ENCODE results near the gene CCDC60.
"Not testable (repeated sequence)": the region's sequence is repeated elsewhere in the genome, so short reads cannot be mapped to it uniquely, and the experiment has no call there.

CCDC60 gene

DNA sequence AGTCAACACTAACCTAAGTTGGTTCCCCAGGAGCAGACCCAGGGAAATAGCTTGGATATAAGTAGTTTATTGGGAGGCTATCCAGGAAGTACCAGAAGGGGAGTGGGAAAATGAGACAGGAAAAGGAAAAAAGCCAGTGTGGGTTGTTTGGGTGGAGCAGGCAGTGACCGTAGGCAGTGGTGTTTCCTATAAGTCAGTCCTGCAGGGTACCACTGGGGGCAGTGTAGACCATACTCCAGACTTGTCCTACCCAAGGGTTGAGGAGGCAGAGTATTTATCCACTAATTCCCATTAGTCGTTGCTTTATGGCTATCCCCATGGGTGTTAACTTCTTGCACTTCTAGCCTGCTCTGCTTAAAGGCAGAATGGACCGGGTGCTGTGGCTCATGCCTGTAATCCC lies 6.4 kb upstream of the CCDC60 start:
- no peak for DNase-seq (ENCODE audit: extremely low read depth in 1 of 2, low read depth in 1 of 2)

DNA sequence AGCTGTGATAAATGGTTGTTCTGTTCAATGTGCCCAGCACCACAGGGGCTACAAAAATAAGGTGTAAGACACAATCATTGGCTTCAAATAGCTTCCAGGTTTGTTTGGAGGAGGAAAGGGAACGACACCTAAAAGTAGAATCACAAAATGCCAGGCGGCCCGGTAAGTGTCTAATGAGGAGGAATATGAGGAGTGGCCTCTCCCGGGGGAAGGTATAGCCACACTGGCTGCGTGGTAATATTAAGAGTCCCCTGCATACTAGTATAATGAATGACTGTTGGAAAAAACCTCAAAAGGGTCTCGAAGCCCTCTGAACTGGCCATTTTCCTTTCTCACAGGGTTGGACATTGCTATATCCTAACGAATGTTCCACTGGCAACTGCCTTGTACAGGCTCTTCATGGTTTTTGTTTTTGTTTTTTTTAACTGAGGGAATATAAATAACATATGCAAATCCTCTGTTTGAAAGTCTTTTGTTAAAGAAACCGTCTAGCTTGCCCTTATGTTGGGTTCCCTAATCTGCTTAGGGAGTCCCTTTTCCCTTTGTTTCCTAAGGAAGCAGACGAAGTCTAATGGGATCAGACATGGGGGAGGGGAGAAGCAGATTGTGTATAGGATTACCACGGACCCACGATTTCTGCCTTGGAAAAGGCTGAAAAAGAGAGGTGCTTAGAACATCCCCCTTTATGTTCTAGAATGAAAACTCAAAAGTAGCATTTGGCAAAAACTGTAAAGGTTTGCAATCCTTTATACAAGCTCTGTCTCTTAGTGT lies 4.2 kb downstream of the CCDC60 start:
- no peak for DNase-seq (ENCODE audit: extremely low read depth in 1 of 2, low read depth in 1 of 2)

DNA sequence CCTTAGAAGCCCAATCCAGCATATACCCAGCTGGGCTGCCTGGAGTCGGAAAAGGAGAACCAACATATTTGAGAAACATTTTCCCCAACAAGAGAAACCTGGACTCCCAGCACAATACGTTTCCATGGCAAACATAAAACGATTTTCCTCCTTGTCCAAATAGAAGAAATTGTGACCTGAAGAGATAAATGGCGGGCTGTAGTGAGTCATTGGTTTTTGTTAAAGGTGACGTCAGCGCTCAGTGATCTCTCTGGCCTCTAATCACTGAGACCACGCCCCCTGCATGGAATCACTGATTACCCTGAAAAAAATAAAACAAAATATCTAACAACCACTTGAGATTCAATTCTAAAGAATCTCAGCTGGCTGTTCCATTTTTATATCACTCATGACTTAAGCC lies 6.0 kb downstream of the CCDC60 start:
- DNase-seq (ENCODE audit: extremely low read depth in 1 of 2, low read depth in 1 of 2): no peak

DNA sequence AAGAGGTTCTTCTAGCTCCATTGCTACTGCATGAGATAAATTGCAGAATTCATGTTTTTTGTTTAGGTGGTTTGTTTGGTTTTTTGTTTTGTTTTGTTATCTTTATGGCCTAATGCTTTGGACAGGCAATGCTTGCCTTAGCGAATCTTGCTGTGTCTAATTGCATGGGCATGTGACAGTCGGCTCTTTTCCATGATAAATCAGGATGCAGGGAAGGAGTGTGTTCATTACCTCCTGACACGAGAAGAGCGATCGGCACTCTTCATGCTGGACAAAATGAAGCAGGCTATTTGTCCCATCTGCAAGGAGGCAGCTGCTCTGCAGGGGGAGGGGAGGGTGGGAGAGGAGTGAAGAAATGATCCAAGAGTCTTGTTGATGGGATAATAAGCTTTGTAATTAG lies 6.5 kb downstream of the CCDC60 start:
- DNase-seq (ENCODE audit: extremely low read depth in 1 of 2, low read depth in 1 of 2): no peak

DNA sequence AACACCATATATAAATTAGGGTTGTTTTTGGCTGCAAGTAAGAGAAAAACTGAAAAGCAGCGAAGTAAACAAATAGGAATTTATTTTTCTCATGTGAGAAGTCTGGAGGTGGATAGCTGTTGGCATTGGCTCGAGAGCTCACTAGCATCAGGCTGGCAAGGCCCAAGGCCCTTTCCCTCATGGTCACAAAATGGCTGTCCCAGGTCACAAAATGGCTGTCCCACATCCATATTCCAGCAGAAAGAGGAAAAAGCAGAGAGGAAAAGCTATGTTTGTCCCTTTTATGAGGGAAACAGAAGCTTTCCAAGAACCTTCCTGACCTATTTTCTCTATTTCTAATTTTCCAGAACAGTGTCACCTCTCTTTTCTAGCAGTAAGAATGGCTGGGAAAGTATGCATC lies 7.5 kb downstream of the CCDC60 start:
- no peak for DNase-seq (ENCODE audit: extremely low read depth in 1 of 2, low read depth in 1 of 2)

DNA sequence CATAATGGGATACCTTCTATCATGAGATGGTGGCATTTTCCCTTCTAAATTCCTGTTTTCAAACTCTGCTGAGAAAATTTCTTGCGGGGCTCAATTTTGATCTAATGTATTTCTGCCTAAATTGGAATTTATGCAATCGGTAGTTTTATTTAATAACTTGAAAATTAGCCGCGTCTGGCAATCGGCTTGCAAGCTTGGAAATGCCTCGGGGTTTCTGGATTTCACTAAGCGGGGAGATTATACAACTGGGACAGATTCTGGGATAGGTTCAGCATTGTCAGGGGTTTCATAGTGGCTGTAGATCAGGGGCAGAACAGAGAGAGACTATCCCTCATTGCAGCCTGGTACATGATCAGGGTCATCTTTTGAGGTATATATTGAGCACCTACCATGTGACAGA lies 8.6 kb downstream of the CCDC60 start:
- no peak for DNase-seq (ENCODE audit: extremely low read depth in 1 of 2, low read depth in 1 of 2)

DNA sequence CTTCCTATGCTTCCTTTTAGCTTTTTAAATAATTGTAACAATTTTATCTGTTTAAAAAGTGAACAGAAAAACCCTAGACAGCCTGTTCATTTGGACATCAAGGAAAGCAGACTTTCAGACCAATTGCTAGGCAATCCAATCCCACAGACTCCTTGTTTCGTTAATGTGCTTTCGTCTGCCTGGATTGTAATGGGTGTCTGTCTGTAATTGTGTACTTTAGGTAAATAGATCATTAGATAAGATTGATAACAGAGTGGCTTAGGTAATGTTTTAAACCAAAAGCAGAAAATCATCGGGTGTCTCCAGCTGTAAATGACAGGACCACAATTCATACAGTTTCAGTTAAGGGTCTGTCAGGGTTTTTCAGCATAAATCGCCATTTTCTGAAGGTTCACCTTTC lies 19.6 kb downstream of the CCDC60 start:
- no peak for DNase-seq (ENCODE audit: extremely low read depth in 1 of 2, low read depth in 1 of 2)

DNA sequence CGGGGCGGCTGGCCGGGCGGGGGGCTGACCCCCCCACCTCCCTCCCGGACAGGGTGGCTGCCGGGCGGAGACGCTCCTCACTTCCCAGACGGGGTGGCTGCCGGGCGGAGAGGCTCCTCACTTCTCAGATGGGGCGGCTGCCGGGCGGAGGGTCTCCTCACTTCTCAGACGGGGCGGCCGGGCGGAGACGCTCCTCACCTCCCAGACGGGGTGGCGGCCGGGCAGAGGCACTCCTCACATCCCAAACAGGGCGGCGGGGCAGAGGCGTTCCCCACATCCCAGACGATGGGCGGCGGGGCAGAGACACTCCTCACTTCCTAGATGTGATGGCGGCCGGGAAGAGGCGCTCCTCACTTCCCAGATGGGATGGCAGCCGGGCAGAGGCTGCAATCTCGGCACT lies 25.8 kb downstream of the CCDC60 start:
- not testable (repeated sequence) for DNase-seq (ENCODE audit: extremely low read depth in 1 of 2, low read depth in 1 of 2)

DNA sequence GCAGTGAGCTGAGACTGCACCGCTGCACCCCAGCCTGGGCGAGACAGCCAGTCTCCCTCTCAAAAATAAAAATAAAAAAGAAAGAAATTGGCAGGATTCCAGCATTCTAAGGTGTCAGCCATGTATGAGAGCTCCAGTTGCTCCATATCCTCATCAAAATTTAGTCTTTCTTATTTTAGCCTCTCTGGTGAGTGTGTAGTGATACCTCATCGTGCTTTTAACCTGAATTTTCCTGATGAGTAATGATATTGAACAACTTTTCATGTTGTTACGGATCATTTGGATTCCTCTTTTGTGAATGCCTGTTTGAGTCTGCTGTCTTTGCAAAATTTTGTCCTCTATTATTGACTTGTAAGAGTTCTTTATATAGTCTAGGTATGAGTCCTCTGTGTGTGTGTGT lies 28.5 kb downstream of the CCDC60 start:
- DNase-seq (ENCODE audit: extremely low read depth in 1 of 2, low read depth in 1 of 2): no peak

DNA sequence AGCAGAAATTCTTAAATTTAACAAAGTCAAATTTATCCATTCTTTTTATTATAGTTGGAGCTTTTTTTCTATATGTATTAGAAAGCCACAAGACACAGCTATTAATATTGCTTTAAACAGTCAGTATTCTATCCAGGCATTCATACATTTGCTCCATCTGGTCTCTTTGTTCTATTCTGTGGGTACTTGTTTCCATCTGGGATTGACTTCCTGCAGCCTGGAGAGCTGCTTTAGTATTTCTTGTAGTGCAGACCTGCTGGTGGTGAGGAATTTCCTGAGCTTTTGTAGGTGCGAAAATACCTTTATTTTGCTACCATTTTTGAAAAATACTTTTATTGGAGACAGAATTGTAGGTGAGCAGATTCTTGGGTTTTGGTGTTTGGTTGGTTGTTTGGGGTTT lies 29.0 kb downstream of the CCDC60 start:
- no peak for DNase-seq (ENCODE audit: extremely low read depth in 1 of 2, low read depth in 1 of 2)

DNA sequence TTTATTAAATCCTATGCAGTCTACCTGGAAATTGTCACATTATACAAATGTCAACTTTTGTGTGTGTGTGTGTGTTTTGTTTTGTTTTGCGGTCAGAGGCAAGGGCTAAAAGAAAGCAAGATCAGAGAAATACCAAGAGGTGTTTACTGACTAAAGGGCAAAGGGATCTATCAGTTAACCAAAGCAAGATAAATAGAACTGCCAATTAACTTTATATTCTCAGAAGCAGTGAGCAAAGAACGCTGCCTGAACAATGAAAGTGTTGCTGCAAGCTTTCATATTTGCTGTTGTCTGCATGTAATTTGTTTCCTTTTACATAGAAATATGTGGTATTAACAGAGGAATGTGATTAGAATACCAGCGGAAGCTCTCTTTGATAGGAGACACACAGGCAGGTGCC lies 30.9 kb downstream of the CCDC60 start:
- no peak for DNase-seq (ENCODE audit: extremely low read depth in 1 of 2, low read depth in 1 of 2)

DNA sequence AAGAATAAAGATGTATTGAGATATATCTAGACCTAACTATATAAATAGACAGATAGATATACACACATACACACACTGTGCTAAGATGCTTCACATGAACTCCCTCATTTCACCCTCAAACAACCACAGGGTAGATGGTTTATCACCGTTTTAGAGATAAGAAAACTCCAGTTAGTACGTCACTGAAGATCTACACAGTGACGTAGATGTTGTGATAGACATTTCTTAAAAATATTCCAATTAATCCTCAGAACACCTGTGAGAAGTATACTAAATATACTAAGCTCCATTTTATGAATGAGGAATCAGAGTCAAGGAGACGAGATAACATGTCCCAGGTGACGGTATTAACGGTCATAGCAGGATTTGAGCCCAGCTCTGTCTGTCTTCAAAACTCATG lies 31.5 kb downstream of the CCDC60 start:
- DNase-seq (ENCODE audit: extremely low read depth in 1 of 2, low read depth in 1 of 2): no peak

DNA sequence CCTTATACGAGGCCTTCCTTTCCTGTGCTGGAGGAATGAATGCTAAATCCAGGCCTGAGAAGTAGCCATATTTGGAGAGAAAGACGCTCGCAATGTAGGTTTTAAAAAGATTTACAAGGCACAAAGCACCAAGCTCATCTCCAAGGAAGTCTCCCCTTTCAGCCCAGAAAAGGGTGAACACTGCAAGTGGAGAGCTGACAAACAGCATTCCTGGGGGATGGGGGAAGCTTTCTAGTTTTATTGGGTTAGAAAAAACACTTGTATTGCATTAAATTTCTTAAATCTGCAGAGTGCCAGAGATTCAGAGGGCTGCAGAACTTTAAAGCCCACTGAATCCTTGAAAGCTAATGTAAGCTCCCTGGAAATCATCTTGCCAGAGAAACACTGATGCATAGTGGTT lies 34.6 kb downstream of the CCDC60 start:
- no peak for DNase-seq (ENCODE audit: extremely low read depth in 1 of 2, low read depth in 1 of 2)

DNA sequence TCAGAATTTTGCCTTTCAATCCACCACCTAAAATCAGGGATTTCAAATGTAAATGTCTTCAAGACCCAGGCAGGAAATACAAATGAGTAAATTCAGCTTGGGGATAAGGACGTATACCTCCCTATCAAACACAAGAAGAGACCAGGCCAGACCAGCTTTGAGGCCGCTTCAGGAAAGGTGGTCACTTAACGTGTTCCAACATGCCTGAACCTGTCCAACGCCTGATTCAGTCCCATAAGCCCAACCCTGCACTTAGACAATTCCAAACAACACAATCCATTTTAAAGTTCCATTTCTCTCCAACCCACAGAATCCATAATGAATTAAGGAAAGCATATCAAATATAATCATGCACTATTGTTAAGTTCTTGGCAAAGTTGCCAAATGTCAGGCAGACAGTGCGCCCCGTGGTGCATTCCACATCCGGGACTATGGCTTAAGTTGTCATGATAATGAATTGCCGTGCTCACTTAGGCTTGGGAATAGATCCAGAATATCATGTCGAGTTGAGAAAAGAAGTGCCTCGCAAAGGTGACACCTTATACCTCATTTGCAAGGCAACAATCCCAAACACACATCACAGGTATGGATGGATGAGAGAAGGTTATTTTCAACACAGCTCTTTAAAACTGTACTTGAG lies 35.5 kb downstream of the CCDC60 start:
- DNase-seq (ENCODE audit: extremely low read depth in 1 of 2, low read depth in 1 of 2): no peak

DNA sequence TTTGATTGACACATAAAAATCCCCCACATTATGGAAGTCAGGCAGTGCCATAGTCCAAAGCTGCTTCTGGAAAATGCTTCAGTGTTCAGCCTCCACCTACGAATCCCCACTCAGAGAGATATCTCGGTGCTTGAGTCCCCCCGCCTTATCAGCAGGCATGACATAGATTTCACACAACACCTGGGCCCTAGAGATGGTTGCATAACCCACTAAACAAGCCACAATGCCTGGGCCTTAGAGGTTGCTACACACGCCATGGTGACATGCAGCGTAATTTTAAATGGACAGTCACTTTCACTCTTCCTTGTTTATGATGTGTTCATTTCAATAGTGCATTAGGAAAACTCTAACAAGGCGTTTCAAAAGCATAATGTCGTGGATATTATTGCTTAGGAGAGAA lies 38.0 kb downstream of the CCDC60 start:
- DNase-seq (ENCODE audit: extremely low read depth in 1 of 2, low read depth in 1 of 2): no peak

DNA sequence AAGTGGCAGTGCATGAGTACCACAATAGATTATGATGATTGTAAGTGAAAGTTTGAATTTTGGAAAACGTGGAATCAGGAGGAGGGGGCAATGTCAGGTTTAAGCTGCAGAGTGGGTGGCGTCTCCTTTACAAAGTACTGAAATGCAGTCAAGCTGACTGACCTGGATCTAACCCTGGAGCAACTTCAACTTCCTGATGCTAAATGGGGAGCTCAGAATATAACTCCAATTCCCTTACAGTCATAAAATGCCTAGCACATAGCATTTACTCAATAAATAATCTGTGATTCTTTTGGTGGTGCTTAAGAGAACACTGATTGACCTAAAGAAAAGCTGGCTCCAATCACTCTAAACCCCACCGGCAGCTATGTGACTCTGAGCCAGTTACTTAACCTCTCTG lies 38.5 kb downstream of the CCDC60 start:
- no peak for DNase-seq (ENCODE audit: extremely low read depth in 1 of 2, low read depth in 1 of 2)

DNA sequence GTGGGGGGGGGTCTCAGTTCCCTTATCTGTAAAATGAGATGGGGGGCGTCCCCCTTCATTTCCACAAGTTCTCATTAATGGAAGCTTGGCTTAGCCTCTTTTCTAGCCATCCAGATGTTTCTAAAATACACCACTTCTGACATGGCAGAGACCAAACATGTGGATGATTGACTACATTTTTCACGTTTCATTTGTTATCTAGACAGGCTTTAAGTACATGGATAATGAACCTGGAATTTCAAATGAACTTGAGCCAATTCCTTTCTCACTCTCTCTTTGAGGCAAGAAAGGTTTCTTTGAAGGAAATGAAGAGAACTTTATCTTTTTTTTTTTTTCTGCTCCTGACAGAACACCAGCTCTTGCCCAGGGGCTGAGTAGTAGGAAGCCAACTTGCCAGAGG lies 39.1 kb downstream of the CCDC60 start:
- DNase-seq (ENCODE audit: extremely low read depth in 1 of 2, low read depth in 1 of 2): no peak

DNA sequence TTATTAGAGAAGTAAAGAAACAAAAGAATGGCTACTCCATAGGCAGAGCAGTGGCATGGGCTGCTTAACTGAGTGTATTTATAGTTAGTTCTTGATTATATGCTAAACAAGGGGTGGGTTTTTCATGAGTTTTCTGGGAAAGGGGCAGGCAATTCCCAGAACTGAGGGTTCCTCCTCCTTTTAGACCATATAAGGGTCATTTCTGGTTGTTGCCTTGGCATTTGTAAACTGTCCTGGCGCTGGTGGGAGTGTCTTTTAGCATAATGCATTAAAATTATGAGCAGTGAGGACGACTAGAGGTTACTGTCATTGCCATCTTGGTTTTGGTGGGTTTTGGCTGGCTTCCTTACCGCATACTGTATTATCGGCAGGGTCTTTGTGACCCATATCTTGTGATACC lies 40.1 kb downstream of the CCDC60 start:
- no peak for DNase-seq (ENCODE audit: extremely low read depth in 1 of 2, low read depth in 1 of 2)

DNA sequence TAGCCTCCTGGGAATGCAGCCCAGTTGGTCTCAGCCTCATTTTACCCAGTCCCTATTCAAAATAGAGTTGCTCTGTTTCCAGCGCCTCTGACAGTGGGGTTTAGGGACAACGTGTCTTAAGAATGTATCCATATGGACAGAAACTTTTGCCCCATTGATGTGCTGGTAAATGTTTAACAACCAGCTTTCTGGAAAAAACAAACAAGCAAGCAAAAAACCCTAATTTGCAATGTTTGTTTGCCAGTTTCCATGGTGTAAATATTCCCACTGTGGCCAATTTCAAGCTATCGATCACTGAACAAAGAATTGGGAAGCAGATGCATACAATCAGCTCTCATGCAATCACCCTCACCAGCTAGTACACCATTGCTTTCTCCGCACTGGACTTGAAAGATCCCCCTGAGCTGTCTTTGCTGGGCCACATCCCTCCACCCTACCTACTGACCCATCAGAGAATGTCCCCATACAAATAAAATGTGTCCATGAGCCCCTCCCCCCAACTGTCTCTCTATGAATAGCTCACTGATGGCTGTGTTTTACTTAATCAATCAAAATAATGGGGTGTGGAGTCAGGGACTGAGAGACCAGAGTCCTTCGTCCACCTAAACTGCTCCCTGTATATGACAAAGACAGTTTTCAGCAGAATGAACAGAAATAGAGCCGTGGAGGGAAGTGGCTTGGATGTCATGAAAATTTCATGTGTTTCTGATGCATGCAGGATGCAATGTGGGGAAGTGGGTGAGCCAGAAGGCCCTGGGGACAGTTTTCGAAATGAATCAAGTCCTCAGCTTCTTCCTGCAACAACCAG lies 40.8 kb downstream of the CCDC60 start:
- no peak for DNase-seq (ENCODE audit: extremely low read depth in 1 of 2, low read depth in 1 of 2)

DNA sequence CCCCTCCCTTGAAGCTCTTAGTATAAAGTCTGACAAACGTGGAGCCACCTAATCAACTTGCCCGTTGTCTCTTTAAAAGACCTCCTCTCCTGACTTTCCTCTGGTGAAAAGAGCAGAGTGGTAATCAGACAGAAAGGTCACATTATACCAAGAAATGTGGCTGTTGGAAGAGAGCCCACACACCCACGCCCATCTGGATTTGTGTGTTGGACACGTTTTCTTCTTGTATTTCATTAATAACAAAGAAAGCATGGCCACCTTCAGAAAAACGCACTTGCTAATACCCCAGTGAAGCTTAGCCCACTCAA lies 41.3 kb downstream of the CCDC60 start:
- DNase-seq (ENCODE audit: extremely low read depth in 1 of 2, low read depth in 1 of 2): no peak

DNA sequence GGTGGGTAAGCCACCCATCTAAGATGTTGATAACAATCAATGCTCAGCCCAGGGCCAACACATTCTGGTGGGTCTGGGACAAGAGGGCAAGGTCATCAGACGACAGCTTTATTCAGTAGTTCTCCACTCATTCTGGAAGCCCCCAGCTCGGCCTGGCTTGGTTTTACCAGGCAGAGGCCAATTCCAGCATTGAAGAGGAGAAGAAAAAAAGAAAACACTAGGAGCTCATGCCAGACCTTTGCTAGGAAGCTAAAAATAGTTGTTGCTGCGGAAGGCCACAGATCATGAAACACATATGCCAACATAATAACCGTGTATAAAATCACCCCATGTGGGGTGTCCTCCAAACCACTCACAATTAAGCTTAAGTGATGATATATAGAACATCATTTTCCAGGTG lies 44.4 kb downstream of the CCDC60 start:
- no peak for DNase-seq (ENCODE audit: extremely low read depth in 1 of 2, low read depth in 1 of 2)
